ENCODE measurements around the gene EYA2.

GRCh38 chr20:47146686-47147085 lies 252.0 kb downstream of the EYA2 start:
- no peak for TF ChIP-seq CTCF (IDR thresholded peaks at IDR 0.05)
- no peak for TF ChIP-seq POLR2AphosphoS5 (IDR thresholded peaks at IDR 0.05; ENCODE audit: insufficient read depth in 1 of 2, low read depth in 1 of 2)
